Measurements from ENCODE around the gene KRTAP5-1.

Gene KRTAP5-1

GRCh38 chr11:1559111-1559951, 25.8 kb downstream of the KRTAP5-1 start:
- no peak overlapping the region for H3K4me3 ChIP-seq (ENCODE audit: control insufficient read depth, low read depth, low read length)
- TF ChIP-seq, protein P1, sequence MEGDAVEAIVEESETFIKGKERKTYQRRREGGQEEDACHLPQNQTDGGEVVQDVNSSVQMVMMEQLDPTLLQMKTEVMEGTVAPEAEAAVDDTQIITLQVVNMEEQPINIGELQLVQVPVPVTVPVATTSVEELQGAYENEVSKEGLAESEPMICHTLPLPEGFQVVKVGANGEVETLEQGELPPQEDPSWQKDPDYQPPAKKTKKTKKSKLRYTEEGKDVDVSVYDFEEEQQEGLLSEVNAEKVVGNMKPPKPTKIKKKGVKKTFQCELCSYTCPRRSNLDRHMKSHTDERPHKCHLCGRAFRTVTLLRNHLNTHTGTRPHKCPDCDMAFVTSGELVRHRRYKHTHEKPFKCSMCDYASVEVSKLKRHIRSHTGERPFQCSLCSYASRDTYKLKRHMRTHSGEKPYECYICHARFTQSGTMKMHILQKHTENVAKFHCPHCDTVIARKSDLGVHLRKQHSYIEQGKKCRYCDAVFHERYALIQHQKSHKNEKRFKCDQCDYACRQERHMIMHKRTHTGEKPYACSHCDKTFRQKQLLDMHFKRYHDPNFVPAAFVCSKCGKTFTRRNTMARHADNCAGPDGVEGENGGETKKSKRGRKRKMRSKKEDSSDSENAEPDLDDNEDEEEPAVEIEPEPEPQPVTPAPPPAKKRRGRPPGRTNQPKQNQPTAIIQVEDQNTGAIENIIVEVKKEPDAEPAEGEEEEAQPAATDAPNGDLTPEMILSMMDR (conservative IDR thresholded peaks at IDR 0.05; ENCODE audit: control insufficient read depth, insufficient read depth, low read depth, low read length): no peak
- no peak for DNase-seq (ENCODE audit: low read depth)

- no peak for DNase-seq (ENCODE audit: low read depth)
- TF ChIP-seq, protein P1 (conservative IDR thresholded peaks at IDR 0.05; ENCODE audit: control insufficient read depth, insufficient read depth, low read depth, low read length): no peak
- H3K4me3 ChIP-seq (ENCODE audit: control insufficient read depth, low read depth, low read length): no peak overlapping the region
Measured at GRCh38 chr11:1558775-1559110, 26.3 kb downstream of the KRTAP5-1 start.

DNA sequence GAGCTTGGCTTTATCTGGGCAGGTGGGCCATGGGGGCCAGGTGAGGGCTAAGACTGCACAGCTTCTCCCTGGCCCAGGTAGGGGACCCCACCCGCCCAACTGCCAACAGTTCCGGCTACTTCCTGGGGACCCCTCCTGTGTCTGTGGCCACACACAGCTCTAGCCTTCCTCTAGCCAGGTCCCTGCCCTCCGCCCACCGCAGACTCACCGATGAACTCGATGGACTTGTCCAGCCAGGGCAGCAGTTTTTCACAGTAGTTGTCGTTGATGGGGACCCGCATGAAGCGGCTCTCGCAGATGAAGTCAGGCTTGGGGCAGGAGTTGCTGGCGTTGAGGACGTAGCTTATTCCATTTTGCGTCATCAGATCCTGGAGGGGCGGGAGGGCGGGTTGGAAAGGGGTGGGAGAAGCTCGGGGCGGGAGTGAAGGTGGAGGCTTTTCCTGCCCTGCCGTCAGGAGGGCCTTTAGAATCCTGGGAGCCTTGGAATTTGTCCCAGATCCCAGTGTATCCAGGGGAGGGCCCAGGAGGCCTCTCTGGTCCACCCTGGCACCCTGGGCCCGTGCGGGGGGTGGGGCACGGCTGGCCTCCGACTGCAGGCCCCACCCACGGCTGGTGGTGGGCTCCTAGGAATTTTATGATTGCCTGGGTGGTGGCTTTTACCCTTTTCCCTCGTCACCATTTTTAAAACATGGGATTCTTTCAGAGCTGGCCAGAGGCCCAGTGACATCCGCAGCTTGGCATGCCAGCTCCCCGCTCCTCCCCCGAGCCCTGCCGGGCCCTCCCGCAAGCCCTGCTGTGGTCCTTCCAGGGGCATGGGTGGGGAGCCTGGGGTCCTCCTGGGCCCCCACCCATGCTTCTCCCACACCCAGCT, 26.9 kb downstream of the KRTAP5-1 start:
- TF ChIP-seq, protein P1 (conservative IDR thresholded peaks at IDR 0.05; ENCODE audit: control insufficient read depth, insufficient read depth, low read depth, low read length): no peak
- DNase-seq (ENCODE audit: low read depth): peak; percentile 50
- no peak overlapping the region for H3K4me3 ChIP-seq (ENCODE audit: control insufficient read depth, low read depth, low read length)

GRCh38 chr11:1557051-1557884, 27.8 kb downstream of the KRTAP5-1 start:
- TF ChIP-seq, protein P1 (conservative IDR thresholded peaks at IDR 0.05; ENCODE audit: control insufficient read depth, insufficient read depth, low read depth, low read length): no peak
- no peak overlapping the region for H3K4me3 ChIP-seq (ENCODE audit: control insufficient read depth, low read depth, low read length)
- no peak for DNase-seq (ENCODE audit: low read depth)

GRCh38 chr11:1556278-1556902, 28.7 kb downstream of the KRTAP5-1 start:
- TF ChIP-seq, protein P1 (conservative IDR thresholded peaks at IDR 0.05; ENCODE audit: control insufficient read depth, insufficient read depth, low read depth, low read length): no peak
- H3K4me3 ChIP-seq (ENCODE audit: control insufficient read depth, low read depth, low read length): no peak overlapping the region
- no peak for DNase-seq (ENCODE audit: low read depth)

DNA sequence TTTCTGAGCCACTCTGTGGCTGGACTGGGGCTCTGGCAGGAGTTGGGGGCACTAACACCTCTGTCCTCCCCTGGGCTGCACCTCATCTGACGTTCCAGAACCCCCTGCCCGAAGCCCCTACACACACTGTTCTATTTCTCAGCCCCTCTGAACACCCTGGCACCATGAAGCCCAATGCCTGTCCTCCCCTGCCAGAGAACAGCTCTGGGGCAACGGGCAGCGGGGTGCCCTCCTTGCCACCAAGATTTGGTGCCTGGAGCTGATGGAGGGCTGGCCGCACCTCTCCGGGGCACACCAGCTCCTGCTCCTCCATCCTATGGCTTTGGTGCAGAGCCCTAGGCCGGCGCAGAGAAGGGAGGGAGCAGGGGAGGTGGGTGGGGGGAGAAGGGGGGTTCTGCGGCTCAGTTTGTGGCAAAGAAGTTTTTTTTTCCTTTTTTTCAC, 29.4 kb downstream of the KRTAP5-1 start:
- no peak overlapping the region for H3K4me3 ChIP-seq (ENCODE audit: control insufficient read depth, low read depth, low read length)
- TF ChIP-seq, protein P1 (conservative IDR thresholded peaks at IDR 0.05; ENCODE audit: control insufficient read depth, insufficient read depth, low read depth, low read length): no peak
- DNase-seq (ENCODE audit: low read depth): no peak

Measured in fibroblast of mammary gland (primary cell).